Stimulated activated CD8-positive, alpha-beta memory T cell treated with anti-CD3 and anti-CD28 coated beads, Interleukin-4, amount 100 ng/mL, for 24 hours (primary cell): ENCODE results near the gene PPP2R5C.
"Not testable (repeated sequence)": the region's sequence is repeated elsewhere in the genome, so short reads cannot be mapped to it uniquely, and the experiment has no call there.

Experiments used
- DNase-seq: peaks from one replicate; pipeline ENCODE4 v3.0.0-alpha.2; 2020; ENCODE audit warnings: low read depth

PPP2R5C gene

GRCh38 chr14:101966742-101967141 is 205.2 kb downstream of the PPP2R5C start:
- no peak for DNase-seq

DNA sequence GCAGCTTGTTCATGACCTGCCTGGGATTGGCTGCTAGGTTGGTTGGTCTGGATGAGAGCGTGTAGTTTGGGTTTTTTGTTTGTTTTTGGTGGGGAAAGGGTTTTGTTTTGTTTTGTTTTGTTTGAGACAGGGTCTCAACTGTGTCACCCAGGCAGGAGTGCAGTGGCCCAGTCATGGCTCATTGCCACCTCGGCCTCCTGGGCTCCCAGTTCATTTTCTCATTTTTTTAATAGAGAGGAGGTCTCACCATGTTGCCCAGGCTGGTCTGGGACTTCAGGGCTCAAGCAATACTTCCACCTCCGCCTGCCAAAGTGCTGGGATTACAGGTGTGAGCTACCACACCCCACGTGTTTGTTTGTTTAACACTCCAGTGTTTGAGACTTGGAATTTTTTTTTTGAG is 206.7 kb downstream of the PPP2R5C start:
- no peak for DNase-seq

GRCh38 chr14:101969481-101969880 is 208.0 kb downstream of the PPP2R5C start:
- no peak for DNase-seq

DNA sequence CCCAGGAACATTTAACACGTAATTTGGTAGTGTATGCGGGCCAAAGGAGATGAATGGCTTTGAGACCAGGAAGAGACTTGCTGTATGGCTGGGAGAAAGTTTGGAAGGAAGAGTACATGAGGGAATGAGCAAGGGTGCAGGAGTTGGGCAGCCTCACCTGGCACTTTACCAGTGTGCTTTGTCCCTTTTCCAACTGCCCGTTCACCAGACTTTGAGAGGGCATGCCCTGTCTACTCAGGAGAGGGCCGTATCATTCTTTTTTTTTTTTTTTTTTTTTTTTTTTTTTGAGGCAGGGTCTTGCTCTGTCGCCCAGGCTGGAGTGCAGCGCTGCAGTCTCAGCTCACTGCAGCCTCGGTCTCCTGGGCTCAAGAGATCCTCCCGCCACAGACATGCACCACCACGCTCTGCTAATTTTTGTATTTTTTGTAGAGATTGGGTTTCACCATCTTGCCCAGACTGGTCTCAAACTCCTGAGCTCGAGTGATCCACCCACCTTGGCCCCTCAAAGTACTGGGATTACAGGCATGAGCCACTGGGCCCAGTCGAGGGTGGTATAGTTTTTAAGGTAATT is 209.4 kb downstream of the PPP2R5C start:
- no peak for DNase-seq

- not testable (repeated sequence) for DNase-seq
These were observed 209.9 kb downstream of the PPP2R5C start for GRCh38 chr14:101971458-101971857.

- no peak for DNase-seq
These were observed 210.8 kb downstream of the PPP2R5C start for GRCh38 chr14:101972126-101972866.

- no peak for DNase-seq
These were observed 211.8 kb downstream of the PPP2R5C start for GRCh38 chr14:101973356-101973755.

GRCh38 chr14:101975231-101975630 is 213.7 kb downstream of the PPP2R5C start:
- DNase-seq, result no peak
